Brain pericyte (primary cell): ENCODE data around the gene AEBP1.

Experiments used
- DNase-seq: peaks from one replicate; pipeline ENCODE4 v3.0.0-alpha.2; 2012; ENCODE audit warnings: low read depth, low spot score

AEBP1 gene

DNA sequence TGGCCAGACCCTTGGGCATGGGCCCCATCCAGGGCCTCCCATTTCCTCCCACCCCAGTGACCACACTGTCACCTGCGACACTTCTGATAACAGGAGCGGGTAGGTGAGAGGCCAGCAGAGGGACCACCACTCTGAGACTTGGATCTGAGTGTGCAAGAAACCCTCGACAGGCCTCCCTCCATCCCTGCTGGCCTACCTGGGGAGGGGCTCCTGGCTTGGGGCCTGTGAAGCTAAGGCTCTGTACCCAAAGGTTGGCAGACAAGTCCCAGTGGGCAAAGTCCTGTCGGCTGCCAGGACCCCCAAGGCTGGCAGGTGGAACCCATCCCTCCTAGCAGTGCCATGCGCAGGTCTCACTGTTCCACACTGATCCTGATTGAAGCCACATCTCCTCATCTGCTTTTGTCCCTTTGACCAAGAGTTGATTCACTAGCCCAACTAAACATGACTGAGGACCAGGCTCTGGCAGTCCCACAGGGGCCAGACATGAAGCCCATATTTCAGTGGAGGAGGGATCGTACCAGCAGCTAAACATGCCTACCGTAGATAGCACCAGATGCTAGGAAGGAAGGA lies 37.6 kb upstream of the AEBP1 start:
- DNase-seq = no peak

GRCh38 chr7:44067064-44067951 lies 36.8 kb upstream of the AEBP1 start:
- no peak for DNase-seq

DNA sequence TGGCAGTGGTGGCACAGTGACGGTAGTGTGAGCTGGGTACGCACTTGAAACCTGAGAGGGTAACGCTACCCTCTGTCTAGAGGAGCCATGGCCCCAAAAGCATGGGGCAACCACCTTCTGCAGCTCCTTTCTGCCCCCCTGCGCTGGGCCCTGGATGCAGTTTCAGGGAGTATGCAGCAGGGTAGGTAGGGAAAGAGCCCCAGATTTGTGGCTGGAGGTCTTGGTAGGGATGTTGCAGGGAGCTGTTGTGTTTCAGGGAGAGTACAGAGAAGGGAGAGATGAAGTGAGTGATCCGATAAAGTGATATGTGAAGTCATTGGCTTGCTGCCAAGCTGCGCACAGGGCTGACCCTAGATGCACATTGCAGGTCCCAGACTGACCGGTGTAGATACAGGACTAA lies 36.1 kb upstream of the AEBP1 start:
- DNase-seq = no peak

DNA sequence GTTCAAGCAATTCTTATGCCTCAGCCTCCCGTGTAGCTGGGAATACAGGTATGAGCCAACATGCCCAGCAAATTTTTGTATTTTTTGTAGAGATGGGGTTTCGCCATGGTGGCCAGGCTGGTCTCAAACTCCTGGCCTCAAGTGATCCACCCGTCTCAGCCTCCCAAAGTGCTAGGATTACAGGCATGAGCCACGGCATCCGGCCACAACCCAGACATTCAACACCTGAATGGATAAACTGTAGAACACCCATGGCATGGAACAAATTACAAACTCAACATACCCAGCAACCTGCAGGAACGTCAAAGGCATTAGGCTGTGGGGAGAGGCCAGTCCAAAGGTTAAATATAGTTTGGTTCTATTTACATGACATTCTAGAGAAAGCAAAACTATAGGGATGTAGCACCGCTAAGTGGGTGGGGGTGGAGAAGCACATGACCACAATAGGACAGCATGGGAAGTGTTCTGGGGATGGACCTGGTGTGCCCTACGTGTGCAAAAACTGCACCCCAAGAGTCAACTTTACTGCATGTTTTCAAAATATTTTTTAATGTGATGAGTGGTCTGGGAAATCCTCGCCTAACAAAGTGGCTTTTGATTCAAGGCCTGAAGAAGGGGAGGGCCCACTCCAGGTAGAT lies 32.3 kb upstream of the AEBP1 start:
- DNase-seq = no peak

- peak; percentile 37 for DNase-seq
Measured at GRCh38 chr7:44072364-44073231, 31.5 kb upstream of the AEBP1 start.

- no peak for DNase-seq
Measured at GRCh38 chr7:44073664-44074348, 30.3 kb upstream of the AEBP1 start.

GRCh38 chr7:44074349-44074695 lies 29.8 kb upstream of the AEBP1 start:
- no peak for DNase-seq

- DNase-seq = no peak
Measured at GRCh38 chr7:44075296-44076075, 28.7 kb upstream of the AEBP1 start.

DNA sequence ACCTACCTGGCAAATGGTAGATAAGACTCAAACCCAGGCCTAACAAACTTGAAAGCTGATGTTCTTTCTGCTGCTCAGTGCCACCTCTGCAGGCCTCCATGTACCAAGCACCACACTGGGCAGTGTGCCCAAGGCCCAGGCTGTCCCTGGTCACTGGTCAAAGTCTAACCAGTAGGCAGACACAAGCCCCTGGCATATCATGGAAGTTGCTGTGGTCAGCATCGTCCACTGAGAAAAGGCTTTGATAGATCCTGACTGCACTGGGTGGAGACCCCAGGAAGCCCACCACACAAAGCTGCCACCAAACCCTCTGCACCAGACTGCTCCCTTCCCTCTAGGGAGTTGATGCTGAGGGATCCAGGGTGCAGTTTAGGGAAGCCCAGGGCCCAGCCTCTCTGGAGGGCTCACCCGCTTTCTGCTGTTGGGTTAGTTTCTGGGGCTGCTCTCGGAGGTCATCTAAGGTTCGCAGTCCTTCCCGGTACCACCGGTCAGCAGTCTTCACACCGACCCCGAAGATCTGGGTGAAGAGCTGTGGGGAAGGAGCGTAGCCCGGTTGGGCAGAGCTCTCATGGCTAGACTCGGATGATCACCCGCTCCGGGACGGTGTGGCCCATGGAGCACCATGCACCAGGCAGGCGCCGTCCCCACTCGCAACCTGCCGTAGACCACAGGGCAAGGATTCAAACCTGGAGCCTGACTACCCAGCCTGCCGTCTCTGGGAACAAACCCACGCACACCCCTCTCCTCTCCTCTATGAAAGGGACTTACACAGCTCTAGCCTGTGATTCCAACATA lies 27.8 kb upstream of the AEBP1 start:
- no peak for DNase-seq

GRCh38 chr7:44077061-44077460 lies 27.1 kb upstream of the AEBP1 start:
- no peak for DNase-seq

GRCh38 chr7:44077681-44078091 lies 26.5 kb upstream of the AEBP1 start:
- DNase-seq = no peak

- DNase-seq = no peak
Measured at GRCh38 chr7:44078521-44078920, 25.6 kb upstream of the AEBP1 start.

GRCh38 chr7:44079331-44080021 lies 24.7 kb upstream of the AEBP1 start:
- no peak for DNase-seq

GRCh38 chr7:44080118-44080517 lies 24.0 kb upstream of the AEBP1 start:
- DNase-seq = no peak

- DNase-seq = no peak
Measured at GRCh38 chr7:44080686-44081265, 23.4 kb upstream of the AEBP1 start.

DNA sequence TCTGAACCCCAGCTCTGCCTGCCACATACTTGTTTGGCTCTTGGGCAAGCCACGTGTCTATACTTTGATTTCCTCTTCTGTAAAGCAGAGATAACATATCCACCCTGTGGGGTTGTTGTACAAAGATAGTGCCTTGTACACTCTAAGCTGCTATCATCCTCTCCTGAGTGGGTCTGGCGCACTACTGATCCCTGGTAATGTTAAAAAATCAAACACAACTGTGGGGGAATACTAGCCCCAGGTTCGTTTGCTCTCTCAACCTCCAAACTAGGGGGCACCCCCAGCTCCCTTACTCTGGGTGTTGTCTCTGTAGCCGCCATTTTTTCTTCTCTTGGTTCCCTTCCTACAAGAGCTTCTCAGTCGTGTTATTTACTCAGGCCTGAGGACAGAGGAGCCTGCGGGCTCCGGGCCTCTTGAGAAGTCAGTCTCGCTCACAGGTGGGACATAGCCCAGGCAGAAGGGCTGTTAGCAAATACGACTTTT lies 22.8 kb upstream of the AEBP1 start:
- no peak for DNase-seq

GRCh38 chr7:44082541-44083207 lies 21.5 kb upstream of the AEBP1 start:
- peak; percentile 88 for DNase-seq

DNA sequence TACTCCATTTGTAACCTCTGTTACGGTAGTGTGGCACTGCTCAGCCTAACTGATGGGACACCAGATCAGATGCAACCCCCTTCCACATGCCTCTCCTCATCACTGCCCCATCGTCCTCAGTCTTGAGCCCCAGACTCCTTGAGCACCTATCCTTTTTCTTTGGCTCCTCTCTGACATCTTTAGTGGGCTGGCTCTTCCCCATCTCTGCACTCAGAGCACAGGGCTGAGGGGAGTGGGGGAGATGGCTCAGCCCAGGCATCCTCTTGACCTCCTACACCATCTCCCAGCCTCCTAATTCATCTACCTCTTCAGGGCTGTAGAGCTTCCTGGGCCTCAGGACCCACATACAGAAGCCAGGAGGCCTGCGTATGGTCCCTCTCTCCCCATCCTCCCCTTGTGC lies 20.3 kb upstream of the AEBP1 start:
- DNase-seq = no peak
